ENCODE measurements around the gene NSMCE1. TPM values are rescaled to one million over a fixed set of nuclear protein-coding genes. Genes with fewer than 3 reads are reported as not detected.
A peak's percentile ranks its signal among the peaks of the same experiment; 100 is the strongest.

Gene NSMCE1
- total RNA-seq, 1 experiment from 2014 or later = 106 TPM

- H3K9me3 Mint-ChIP-seq (ENCODE audit: unreplicated experiment) = no peaks in the 10 kb centered on the region
- CTCF ChIA-PET = no interaction called here
These were observed 85.6 kb downstream of the NSMCE1 start for GRCh38 chr16:27182906-27183405.

GRCh38 chr16:27181019-27181790 lies 87.4 kb downstream of the NSMCE1 start:
- Mint-ChIP-seq H3K9me3 (ENCODE audit: unreplicated experiment) (no peaks in the 10 kb centered on the region), H3K36me3 (ENCODE audit: insufficient read depth, unreplicated experiment) (peaks cover 6% of the 10 kb centered on the region)

More at GRCh38 chr16:27182906-27183405, 85.6 kb downstream of the NSMCE1 start:
- POLR2A ChIA-PET = no interaction called here
- Mint-ChIP-seq H3K36me3 (ENCODE audit: insufficient read depth, unreplicated experiment) (no peaks in the 10 kb centered on the region), H3K27ac (ENCODE audit: low read depth, unreplicated experiment) (no peak overlapping the region), H3K4me1 (ENCODE audit: insufficient read depth, unreplicated experiment) (no peaks in the 10 kb centered on the region), H3K4me3 (ENCODE audit: unreplicated experiment) (no peak overlapping the region), H3K27me3 (ENCODE audit: insufficient read depth, unreplicated experiment) (peaks cover 32% of the 10 kb centered on the region)
- no peak for DNase-seq (ENCODE audit: unreplicated experiment)
- no peak for TF ChIP-seq CTCF (IDR thresholded peaks at IDR 0.05; ENCODE audit: unreplicated experiment)
- intact Hi-C loops (cut with micrococcal nuclease) = no loop called here
- BruUV-seq (replicated peaks) = no TSS peak

GRCh38 chr16:27179500-27180072 lies 89.0 kb downstream of the NSMCE1 start:
- H3K27ac Mint-ChIP-seq (ENCODE audit: low read depth, unreplicated experiment) = no peak overlapping the region
- peaks cover 21% of the 10 kb centered on the region for H3K27me3 Mint-ChIP-seq (ENCODE audit: insufficient read depth, unreplicated experiment)
- no peaks in the 10 kb centered on the region for H3K9me3 Mint-ChIP-seq (ENCODE audit: unreplicated experiment)
- no peak overlapping the region for H3K4me3 Mint-ChIP-seq (ENCODE audit: unreplicated experiment)
- peaks cover 6% of the 10 kb centered on the region for H3K36me3 Mint-ChIP-seq (ENCODE audit: insufficient read depth, unreplicated experiment)
- H3K4me1 Mint-ChIP-seq (ENCODE audit: insufficient read depth, unreplicated experiment) = peaks cover 4% of the 10 kb centered on the region
- ChIA-PET CTCF (interaction anchor here (0.5 to 1.4 kb wide), 12 partner anchors 9 to 1934 kb away, joined by 3 to 6 read pairs (median 3); no protein-coding TSS in a partner anchor), POLR2A (no interaction called here)
- no TSS peak for BruUV-seq (replicated peaks)
- TF ChIP-seq CTCF (IDR thresholded peaks at IDR 0.05; ENCODE audit: unreplicated experiment) = peak; percentile 59
- intact Hi-C loops (cut with micrococcal nuclease) = no loop called here
- DNase-seq (ENCODE audit: unreplicated experiment) = peak; percentile 60

More at GRCh38 chr16:27181019-27181790, 87.4 kb downstream of the NSMCE1 start:
- no peak for TF ChIP-seq CTCF (IDR thresholded peaks at IDR 0.05; ENCODE audit: unreplicated experiment)
- Mint-ChIP-seq H3K4me1 (ENCODE audit: insufficient read depth, unreplicated experiment) (no peaks in the 10 kb centered on the region), H3K4me3 (ENCODE audit: unreplicated experiment) (no peak overlapping the region), H3K27ac (ENCODE audit: low read depth, unreplicated experiment) (no peak overlapping the region), H3K27me3 (ENCODE audit: insufficient read depth, unreplicated experiment) (peaks cover 21% of the 10 kb centered on the region)
- ChIA-PET POLR2A (no interaction called here), CTCF (interaction anchor here (0.5 to 1.1 kb wide), 7 partner anchors 9 to 1903 kb away, joined by 3 to 6 read pairs (median 3); no protein-coding TSS in a partner anchor)
- no TSS peak for BruUV-seq (replicated peaks)
- intact Hi-C loops (cut with micrococcal nuclease) = no loop called here
- DNase-seq (ENCODE audit: unreplicated experiment) = no peak

- BruUV-seq (replicated peaks) = no TSS peak
- ChIA-PET CTCF (interaction anchor here (0.6 to 1.8 kb wide), 2 partner anchors 58 to 67 kb away, joined by 3 to 5 read pairs; no protein-coding TSS in a partner anchor), POLR2A (interaction anchor here (1.5 kb wide), 1 partner anchor 26 kb away, joined by 3 read pairs; the partner anchor contains the start of gene KDM8)
- Mint-ChIP-seq H3K9me3 (ENCODE audit: unreplicated experiment) (no peaks in the 10 kb centered on the region), H3K4me1 (ENCODE audit: insufficient read depth, unreplicated experiment) (peaks cover 4% of the 10 kb centered on the region), H3K27me3 (ENCODE audit: insufficient read depth, unreplicated experiment) (peaks cover 19% of the 10 kb centered on the region), H3K27ac (ENCODE audit: low read depth, unreplicated experiment) (no peak overlapping the region), H3K4me3 (ENCODE audit: unreplicated experiment) (no peak overlapping the region), H3K36me3 (ENCODE audit: insufficient read depth, unreplicated experiment) (peaks cover 6% of the 10 kb centered on the region)
- no peak for DNase-seq (ENCODE audit: unreplicated experiment)
- intact Hi-C loops (cut with micrococcal nuclease) = no loop called here
- TF ChIP-seq CTCF (IDR thresholded peaks at IDR 0.05; ENCODE audit: unreplicated experiment) = no peak
These were observed 91.4 kb downstream of the NSMCE1 start for GRCh38 chr16:27177031-27177774.

Data from MCF 10A (cell line).